ENCODE data around the gene CCDC8. TPM values are rescaled to one million over a fixed set of nuclear protein-coding genes. Genes with fewer than 3 reads are reported as not detected.
A peak's percentile ranks its signal among the peaks of the same experiment; 100 is the strongest.

The CCDC8 gene
- total and polyA plus RNA-seq, 8 donors, result 0.29 to 22.9 (median 2.6) TPM; not detected in 2

DNA sequence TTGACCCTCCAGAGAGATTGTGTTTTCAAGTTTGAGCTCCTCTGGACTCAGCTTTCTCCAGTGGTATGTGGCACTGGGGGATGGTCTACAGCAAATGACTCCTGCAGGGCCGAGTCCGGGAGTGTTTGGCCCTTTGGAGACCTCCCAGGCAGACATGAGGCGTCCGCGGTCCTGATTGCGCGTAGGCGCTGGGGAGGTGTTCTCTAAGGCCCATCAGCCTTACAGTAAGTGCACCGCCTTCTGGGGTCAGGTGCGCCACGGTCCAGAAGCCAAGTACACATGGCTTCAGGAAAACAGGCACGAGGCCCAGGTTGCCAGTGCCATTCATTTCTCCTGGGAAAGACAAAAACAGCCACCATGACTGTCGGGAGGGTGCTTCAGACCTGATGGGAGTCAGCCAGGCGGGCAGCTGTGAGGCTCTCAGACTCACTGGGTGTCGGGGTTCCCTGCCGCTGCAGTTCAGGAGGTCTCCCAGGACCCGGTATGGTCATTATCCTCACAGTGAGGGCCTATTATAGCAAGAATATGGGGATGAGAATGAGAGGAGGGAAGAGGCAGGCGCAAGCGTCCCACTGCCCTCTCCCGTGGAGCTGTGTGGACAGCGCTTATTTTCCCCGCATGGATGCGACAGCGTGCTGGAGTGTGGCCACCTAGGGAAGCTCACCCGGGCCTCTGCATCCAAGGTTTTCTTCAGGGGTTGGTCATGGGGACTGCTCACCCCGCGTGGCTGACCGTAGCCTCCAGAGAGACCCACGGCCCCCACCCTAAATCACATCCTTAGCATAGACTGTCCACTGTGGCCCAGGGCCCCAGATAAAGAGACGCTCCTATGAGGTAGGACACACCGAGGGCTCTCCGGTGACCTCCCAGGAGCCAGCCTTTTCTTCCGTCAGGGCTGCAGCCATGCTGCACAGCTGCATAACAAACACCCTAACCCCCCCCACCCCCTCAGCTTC, 21.8 kb downstream of the CCDC8 start:
- Histone ChIP-seq H3K36me3 (peaks cover 46 to 72% (median 66%) of the 10 kb centered on the region in 4 donors), H3K27ac (peak overlapping the region in 1 of 5 donors; percentile 25), H3K27me3 (no peaks in the 10 kb centered on the region), H3K4me3 (no peak overlapping the region), H3K9me3 (no peaks in the 10 kb centered on the region), H3K4me1 (peaks cover 7 to 25% (median 12%) of the 10 kb centered on the region in 4 donors)
- no peak for TF ChIP-seq POLR2A (IDR thresholded peaks at IDR 0.05)
- TF ChIP-seq, protein P1, sequence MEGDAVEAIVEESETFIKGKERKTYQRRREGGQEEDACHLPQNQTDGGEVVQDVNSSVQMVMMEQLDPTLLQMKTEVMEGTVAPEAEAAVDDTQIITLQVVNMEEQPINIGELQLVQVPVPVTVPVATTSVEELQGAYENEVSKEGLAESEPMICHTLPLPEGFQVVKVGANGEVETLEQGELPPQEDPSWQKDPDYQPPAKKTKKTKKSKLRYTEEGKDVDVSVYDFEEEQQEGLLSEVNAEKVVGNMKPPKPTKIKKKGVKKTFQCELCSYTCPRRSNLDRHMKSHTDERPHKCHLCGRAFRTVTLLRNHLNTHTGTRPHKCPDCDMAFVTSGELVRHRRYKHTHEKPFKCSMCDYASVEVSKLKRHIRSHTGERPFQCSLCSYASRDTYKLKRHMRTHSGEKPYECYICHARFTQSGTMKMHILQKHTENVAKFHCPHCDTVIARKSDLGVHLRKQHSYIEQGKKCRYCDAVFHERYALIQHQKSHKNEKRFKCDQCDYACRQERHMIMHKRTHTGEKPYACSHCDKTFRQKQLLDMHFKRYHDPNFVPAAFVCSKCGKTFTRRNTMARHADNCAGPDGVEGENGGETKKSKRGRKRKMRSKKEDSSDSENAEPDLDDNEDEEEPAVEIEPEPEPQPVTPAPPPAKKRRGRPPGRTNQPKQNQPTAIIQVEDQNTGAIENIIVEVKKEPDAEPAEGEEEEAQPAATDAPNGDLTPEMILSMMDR (IDR thresholded peaks at IDR 0.05), result no peak
- no peak for TF ChIP-seq EP300 (IDR thresholded peaks at IDR 0.05)
- no peak for TF ChIP-seq POLR2AphosphoS5 (IDR thresholded peaks at IDR 0.05)
- DNase-seq, result no peak
- intact Hi-C loops (cut with DNase I; ENCODE audit: low total_unique reads), result loop anchor here (5.0 kb wide), 1 partner anchor 96 kb away; no protein-coding TSS in a partner anchor
- WGBS, 5 donors, result 88 to 91% (median 90%) methylated on average over 30 to 33 of the region's 33 CpGs

- H3K36me3 ChIP-seq, result peaks cover 50 to 79% (median 73%) of the 10 kb centered on the region in 4 donors
- intact Hi-C loops (cut with DNase I; ENCODE audit: low total_unique reads), result loop anchor here (5.0 kb wide), 1 partner anchor 96 kb away; no protein-coding TSS in a partner anchor
- no peak for TF ChIP-seq POLR2AphosphoS5 (IDR thresholded peaks at IDR 0.05)
- no peak for TF ChIP-seq POLR2A (IDR thresholded peaks at IDR 0.05)
- TF ChIP-seq, protein P1 (IDR thresholded peaks at IDR 0.05), result no peak
- no peak for TF ChIP-seq EP300 (IDR thresholded peaks at IDR 0.05)
Observed at GRCh38 chr19:46390866-46391265, 22.5 kb downstream of the CCDC8 start.

GRCh38 chr19:46390121-46390858, 23.1 kb downstream of the CCDC8 start:
- 91 to 96% (median 91%) methylated on average over 10 to 16 of the region's 16 CpGs for WGBS, 5 donors
- H3K9me3 ChIP-seq, result no peaks in the 10 kb centered on the region
- no peak for DNase-seq
- H3K36me3 ChIP-seq, result peaks cover 50 to 85% (median 79%) of the 10 kb centered on the region in 4 donors
- peaks cover 7 to 21% (median 11%) of the 10 kb centered on the region in 4 donors for H3K4me1 ChIP-seq
- H3K27me3 ChIP-seq, result no peaks in the 10 kb centered on the region
- H3K27ac ChIP-seq, result no peak overlapping the region
- TF ChIP-seq POLR2AphosphoS5 (IDR thresholded peaks at IDR 0.05) (no peak), POLR2A (IDR thresholded peaks at IDR 0.05) (no peak), EP300 (IDR thresholded peaks at IDR 0.05) (no peak)
- TF ChIP-seq, protein P1 (IDR thresholded peaks at IDR 0.05), result no peak
- intact Hi-C loops (cut with DNase I; ENCODE audit: low total_unique reads), result loop anchor here (5.0 kb wide), 1 partner anchor 97 kb away; no protein-coding TSS in a partner anchor
- H3K4me3 ChIP-seq, result no peak overlapping the region

More at GRCh38 chr19:46390866-46391265, 22.5 kb downstream of the CCDC8 start:
- 84 to 97% (median 93%) methylated on average over 6 to 18 of the region's 18 CpGs for WGBS, 5 donors
- no peak overlapping the region for H3K27ac ChIP-seq
- no peak overlapping the region for H3K4me3 ChIP-seq
- H3K4me1 ChIP-seq, result peaks cover 7 to 24% (median 12%) of the 10 kb centered on the region in 4 donors
- no peaks in the 10 kb centered on the region for H3K9me3 ChIP-seq
- H3K27me3 ChIP-seq, result no peaks in the 10 kb centered on the region
- no peak for DNase-seq
